ENCODE results near the gene GRAMD2B. TPM values are rescaled to one million over a fixed set of nuclear protein-coding genes. Genes with fewer than 3 reads are reported as not detected.
A peak's percentile ranks its signal among the peaks of the same experiment; 100 is the strongest.

GRAMD2B gene
- total RNA-seq, 1 donor = 89.8 TPM

DNA sequence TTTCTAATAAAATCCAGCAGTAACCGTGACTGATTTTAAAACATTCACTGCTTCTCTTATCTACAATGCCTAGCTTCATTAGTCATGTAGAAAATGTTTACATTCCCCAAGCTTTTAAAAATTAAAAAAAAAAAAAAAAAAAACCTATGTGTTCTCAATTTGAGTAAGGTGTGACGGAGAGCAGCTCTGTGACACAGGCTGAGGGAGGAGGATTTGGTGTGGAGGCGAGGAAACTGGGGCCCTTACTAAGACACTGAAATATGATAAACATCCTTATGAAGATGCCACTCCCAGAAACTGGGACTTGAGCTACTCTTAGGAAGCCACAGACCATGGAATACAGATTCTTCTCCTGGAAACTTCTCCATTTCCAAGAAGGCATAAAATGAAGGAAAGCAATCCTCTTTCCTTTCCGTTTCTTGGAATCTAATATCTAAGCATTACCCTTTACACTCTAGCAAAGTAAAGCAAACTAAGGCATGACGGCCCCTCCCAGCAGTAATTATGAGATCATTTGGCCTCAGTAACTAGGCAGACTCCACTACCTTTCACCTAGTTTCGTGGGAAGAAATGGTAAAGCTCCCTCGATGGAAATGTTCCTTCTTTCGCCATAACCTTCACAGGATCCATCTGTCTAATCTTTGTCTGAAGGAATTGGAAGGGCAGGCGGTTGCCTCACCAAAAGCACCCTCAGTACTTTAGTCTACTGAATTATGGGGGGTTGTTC is 23.5 kb downstream of the GRAMD2B start:
- no peaks in the 10 kb centered on the region for H4K20me1 ChIP-seq (ENCODE audit: insufficient read depth, low read length)
- peak overlapping the region; percentile 90 for H3K27ac ChIP-seq (ENCODE audit: low read depth, low read length)
- H3K4me1 ChIP-seq (ENCODE audit: insufficient read depth, low read length) = peaks cover 42% of the 10 kb centered on the region
- H3K36me3 ChIP-seq (ENCODE audit: insufficient read depth, low read length) = peaks cover 16% of the 10 kb centered on the region
- no peaks in the 10 kb centered on the region for H3K9me3 ChIP-seq (ENCODE audit: low read depth, low read length)
- peak overlapping the region; percentile 14 for H3K4me3 ChIP-seq (ENCODE audit: insufficient read depth, low read length)
- peak; percentile 82 for DNase-seq (ENCODE audit: insufficient read length, low spot score, missing footprints)
- peak overlapping the region; percentile 65 for H3K4me2 ChIP-seq (ENCODE audit: insufficient read depth, low read length)
- no peak for TF ChIP-seq CTCF (IDR thresholded peaks at IDR 0.05; ENCODE audit: extremely low read depth, low read depth, low read length)
- peaks cover 69% of the 10 kb centered on the region for H3K79me2 ChIP-seq (ENCODE audit: insufficient read depth, low read length)
- no peaks in the 10 kb centered on the region for H3K27me3 ChIP-seq (ENCODE audit: insufficient read depth, low read length)
- H2AFZ ChIP-seq (ENCODE audit: low read length) = peak overlapping the region; percentile 0

GRCh38 chr5:126448720-126449119 is 25.5 kb downstream of the GRAMD2B start:
- Histone ChIP-seq H3K27ac (ENCODE audit: low read depth, low read length) (peak overlapping the region; percentile 87), H3K36me3 (ENCODE audit: insufficient read depth, low read length) (peaks cover 24% of the 10 kb centered on the region), H3K4me3 (ENCODE audit: insufficient read depth, low read length) (no peak overlapping the region), H3K27me3 (ENCODE audit: insufficient read depth, low read length) (no peaks in the 10 kb centered on the region), H3K9me3 (ENCODE audit: low read depth, low read length) (no peaks in the 10 kb centered on the region), H3K4me2 (ENCODE audit: insufficient read depth, low read length) (no peak overlapping the region), H4K20me1 (ENCODE audit: insufficient read depth, low read length) (no peaks in the 10 kb centered on the region), H2AFZ (ENCODE audit: low read length) (no peak overlapping the region), H3K79me2 (ENCODE audit: insufficient read depth, low read length) (peaks cover 68% of the 10 kb centered on the region), H3K4me1 (ENCODE audit: insufficient read depth, low read length) (peaks cover 46% of the 10 kb centered on the region)
- DNase-seq (ENCODE audit: insufficient read length, low spot score, missing footprints) = no peak
- TF ChIP-seq CTCF (IDR thresholded peaks at IDR 0.05; ENCODE audit: extremely low read depth, low read depth, low read length) = no peak

DNA sequence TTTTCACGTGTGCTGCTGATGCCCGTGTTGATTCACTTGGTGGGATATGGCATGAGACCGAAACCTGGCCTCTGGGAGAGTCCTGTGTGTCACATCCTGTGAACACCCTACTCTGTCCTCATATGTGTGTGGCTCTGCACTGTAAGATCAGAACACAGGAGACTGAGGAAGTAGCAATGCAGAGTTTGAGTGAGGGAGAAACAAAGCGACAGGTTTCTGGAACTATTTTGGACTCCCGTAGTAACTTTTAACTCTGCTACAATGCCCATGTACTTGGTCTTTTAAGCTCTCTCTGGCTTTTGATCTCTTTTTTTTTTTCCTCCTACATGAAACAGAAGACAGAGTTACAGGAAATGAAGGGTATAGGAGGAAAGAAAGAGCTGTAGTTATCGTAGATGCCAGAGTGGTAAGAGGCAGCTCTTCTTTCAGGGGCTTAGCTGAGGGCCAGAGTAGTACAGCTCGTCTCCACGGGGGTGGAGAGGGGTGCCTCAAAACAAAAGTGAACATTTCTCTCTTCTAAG is 26.6 kb downstream of the GRAMD2B start:
- no peak overlapping the region for H3K4me3 ChIP-seq (ENCODE audit: insufficient read depth, low read length)
- H3K4me2 ChIP-seq (ENCODE audit: insufficient read depth, low read length) = peak overlapping the region; percentile 53
- H2AFZ ChIP-seq (ENCODE audit: low read length) = peak overlapping the region; percentile 5
- no peak for DNase-seq (ENCODE audit: insufficient read length, low spot score, missing footprints)
- no peaks in the 10 kb centered on the region for H3K9me3 ChIP-seq (ENCODE audit: low read depth, low read length)
- H3K27me3 ChIP-seq (ENCODE audit: insufficient read depth, low read length) = no peaks in the 10 kb centered on the region
- peaks cover 68% of the 10 kb centered on the region for H3K79me2 ChIP-seq (ENCODE audit: insufficient read depth, low read length)
- H3K36me3 ChIP-seq (ENCODE audit: insufficient read depth, low read length) = peaks cover 24% of the 10 kb centered on the region
- H3K4me1 ChIP-seq (ENCODE audit: insufficient read depth, low read length) = peaks cover 46% of the 10 kb centered on the region
- no peak for TF ChIP-seq CTCF (IDR thresholded peaks at IDR 0.05; ENCODE audit: extremely low read depth, low read depth, low read length)
- H3K27ac ChIP-seq (ENCODE audit: low read depth, low read length) = peak overlapping the region; percentile 87
- H4K20me1 ChIP-seq (ENCODE audit: insufficient read depth, low read length) = no peaks in the 10 kb centered on the region

DNA sequence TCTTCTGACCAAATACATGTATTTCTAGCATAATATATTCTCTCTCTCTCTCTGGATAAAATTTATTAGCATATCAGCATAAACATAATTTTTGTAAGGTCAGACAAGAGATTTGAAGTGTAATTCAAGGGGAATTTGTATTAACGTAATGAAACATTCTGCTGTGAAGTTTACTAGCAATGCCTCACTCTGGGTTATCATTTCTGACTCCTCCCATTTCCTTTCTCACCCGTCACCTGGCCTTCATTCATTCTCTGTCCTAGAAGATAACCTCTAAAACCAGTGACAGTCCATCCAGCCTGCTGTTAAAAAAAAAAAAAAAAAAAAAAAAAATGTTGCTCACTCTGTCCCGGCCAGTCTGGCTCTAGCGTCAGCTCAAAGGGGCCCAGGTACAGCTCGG is 27.1 kb downstream of the GRAMD2B start:
- Histone ChIP-seq H4K20me1 (ENCODE audit: insufficient read depth, low read length) (no peaks in the 10 kb centered on the region), H3K4me1 (ENCODE audit: insufficient read depth, low read length) (peaks cover 42% of the 10 kb centered on the region), H3K36me3 (ENCODE audit: insufficient read depth, low read length) (peaks cover 24% of the 10 kb centered on the region), H3K27ac (ENCODE audit: low read depth, low read length) (peak overlapping the region; percentile 87), H3K79me2 (ENCODE audit: insufficient read depth, low read length) (peaks cover 69% of the 10 kb centered on the region), H3K4me3 (ENCODE audit: insufficient read depth, low read length) (no peak overlapping the region), H3K9me3 (ENCODE audit: low read depth, low read length) (no peaks in the 10 kb centered on the region), H2AFZ (ENCODE audit: low read length) (no peak overlapping the region), H3K27me3 (ENCODE audit: insufficient read depth, low read length) (no peaks in the 10 kb centered on the region), H3K4me2 (ENCODE audit: insufficient read depth, low read length) (peak overlapping the region; percentile 53)
- no peak for TF ChIP-seq CTCF (IDR thresholded peaks at IDR 0.05; ENCODE audit: extremely low read depth, low read depth, low read length)
- no peak for DNase-seq (ENCODE audit: insufficient read length, low spot score, missing footprints)

All from osteoblast (primary cell).